Neutrophil (primary cell): Measurements from ENCODE around the gene PIGS.
A peak's percentile ranks its signal among the peaks of the same experiment; 100 is the strongest.

Source experiments
- H3K27ac ChIP-seq: fragments of 200-600 bp; sonication (generic); 2 replicates; pipeline ENCODE4 v1.5.1; 2016; ENCODE audit warnings: mild to moderate bottlenecking, moderate library complexity
- H3K27me3 ChIP-seq: fragments of 200-600 bp; sonication (generic); 2 replicates; pipeline ENCODE4 v1.6.0; 2016; ENCODE audit warnings: mild to moderate bottlenecking
- H3K36me3 ChIP-seq: fragments of 200-600 bp; sonication (generic); 2 replicates; pipeline ENCODE4 v1.5.1; 2017
- H3K4me1 ChIP-seq, 2 experiments: fragments of 200-600 bp in 1 of 2; sonication (generic) in 1 of 2; 1 replicate in 1 of 2; 2 replicates in 1 of 2; pipeline versions ENCODE4 v1.5.1 to v1.6.1; 2013 to 2016; ENCODE audit warnings: low read depth in 1 of 2, low read length in 1 of 2, mild to moderate bottlenecking in 1 of 2, moderate library complexity in 1 of 2; ENCODE audit not compliant: control insufficient read depth in 1 of 2, insufficient read depth in 1 of 2
- H3K4me3 ChIP-seq, 2 experiments: fragments of 200-600 bp in 1 of 2; sonication (generic) in 1 of 2; 1 replicate in 1 of 2; 2 replicates in 1 of 2; pipeline ENCODE4 v1.5.1; 2013 to 2016; ENCODE audit warnings: low read depth in 1 of 2, low read length in 1 of 2, mild to moderate bottlenecking in 1 of 2, moderate library complexity in 1 of 2
- H3K9me3 ChIP-seq: fragments of 200-600 bp; sonication (generic); 2 replicates; pipeline ENCODE4 v1.5.1; 2016
- CTCF ChIP-seq: fragments of 200-600 bp; sonication (generic); IDR thresholded peaks from 2 replicates; pipeline ENCODE4 v1.5.1; 2016; ENCODE audit warnings: antibody characterized with exemption

The PIGS gene

GRCh38 chr17:28599311-28600184 is 28.2 kb upstream of the PIGS start:
- H3K4me3 ChIP-seq: peak overlapping the region; percentile 84 to 91
- no peaks in the 10 kb centered on the region for H3K9me3 ChIP-seq
- no peak for TF ChIP-seq CTCF
- H3K27me3 ChIP-seq: no peaks in the 10 kb centered on the region
- peaks cover 22 to 25% of the 10 kb centered on the region in 2 experiments for H3K4me1 ChIP-seq
- peak overlapping the region; percentile 90 for H3K27ac ChIP-seq
- peaks cover 6% of the 10 kb centered on the region for H3K36me3 ChIP-seq

GRCh38 chr17:28598799-28599310 is 27.5 kb upstream of the PIGS start, which contains the start of gene SPAG5:
Gene SPAG5, minus strand, starts transcription at chr17:28599025. Its CDS starts 79 bp downstream, at chr17:28598946.
- Histone ChIP-seq H3K4me3 (peak within 1 kb of the TSS; percentile 84 to 91), H3K27me3 (no peaks in the 10 kb centered on the region), H3K4me1 (peaks cover 22 to 25% of the 10 kb centered on the region in 2 experiments), H3K36me3 (no peaks in the 10 kb centered on the region), H3K27ac (peak within 1 kb of the TSS; percentile 90), H3K9me3 (no peaks in the 10 kb centered on the region)
- peak; percentile 36 for TF ChIP-seq CTCF

DNA sequence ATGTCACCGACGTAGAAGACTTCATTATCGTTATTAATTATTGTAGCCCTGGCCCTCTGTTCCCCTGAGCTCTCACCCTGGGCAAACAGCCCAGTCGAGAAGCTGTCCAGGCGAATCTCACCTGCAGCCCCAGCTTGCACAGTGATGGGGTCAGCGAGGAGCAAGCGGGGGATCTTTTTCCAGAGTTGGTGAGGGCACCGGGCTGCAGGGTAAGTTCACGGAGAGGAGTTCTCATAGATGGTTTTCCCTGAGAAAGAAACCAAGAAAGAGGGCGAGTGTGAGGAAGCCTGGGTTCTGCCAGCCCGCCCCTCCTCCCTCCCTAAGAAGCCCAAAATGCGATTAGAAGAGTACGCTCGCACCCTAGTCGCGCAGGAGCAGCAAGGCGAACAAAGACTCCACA is 27.1 kb upstream of the PIGS start:
- Histone ChIP-seq H3K4me1 (peaks cover 22 to 25% of the 10 kb centered on the region in 2 experiments), H3K9me3 (no peaks in the 10 kb centered on the region), H3K4me3 (peak overlapping the region; percentile 84 to 91), H3K36me3 (peaks cover under 1% of the 10 kb centered on the region), H3K27ac (peak overlapping the region; percentile 90), H3K27me3 (no peaks in the 10 kb centered on the region)
- no peak for TF ChIP-seq CTCF

- H3K9me3 ChIP-seq: no peaks in the 10 kb centered on the region
- no peak for TF ChIP-seq CTCF
- peak overlapping the region; percentile 84 to 91 for H3K4me3 ChIP-seq
- no peaks in the 10 kb centered on the region for H3K27me3 ChIP-seq
- H3K36me3 ChIP-seq: peaks cover 6% of the 10 kb centered on the region
- peak overlapping the region; percentile 90 for H3K27ac ChIP-seq
- H3K4me1 ChIP-seq: peaks cover 22 to 25% of the 10 kb centered on the region in 2 experiments
These were observed 26.5 kb upstream of the PIGS start for GRCh38 chr17:28597606-28598383.

GRCh38 chr17:28592260-28592659 is 20.9 kb upstream of the PIGS start:
- Histone ChIP-seq H3K9me3 (no peaks in the 10 kb centered on the region), H3K36me3 (peaks cover 28% of the 10 kb centered on the region), H3K27me3 (no peaks in the 10 kb centered on the region), H3K4me3 (no peak overlapping the region), H3K27ac (no peak overlapping the region), H3K4me1 (peaks cover 0 to 2% of the 10 kb centered on the region in 2 experiments)
- TF ChIP-seq CTCF: no peak
